ENCODE measurements around the gene PLGRKT. TPM values are rescaled to one million over a fixed set of nuclear protein-coding genes. Genes with fewer than 3 reads are reported as not detected.

Gene PLGRKT
- total RNA-seq, 1 donor from 2014 or later: 13.9 TPM

DNA sequence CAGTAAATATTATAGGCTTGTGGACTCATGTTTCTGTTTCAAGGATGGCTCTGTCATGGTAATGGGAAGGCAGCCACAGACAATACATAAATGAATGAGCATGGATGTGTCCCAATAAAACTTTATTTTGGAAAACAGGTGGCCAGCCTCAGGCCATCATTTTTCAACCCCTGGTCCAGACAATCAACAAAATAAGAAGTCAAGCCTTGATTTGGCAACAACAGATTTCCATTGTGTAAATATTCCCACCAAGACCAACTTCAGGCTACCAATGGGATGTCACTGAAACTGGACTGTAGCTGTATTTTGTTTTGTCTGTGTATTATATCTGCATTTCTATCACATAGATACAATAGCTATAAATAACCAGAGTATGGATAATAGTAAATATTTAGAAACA is 77.4 kb downstream of the PLGRKT start:
- Mint-ChIP-seq H3K4me1 (ENCODE audit: unreplicated experiment) (peaks cover 5% of the 10 kb centered on the region), H3K36me3 (ENCODE audit: unreplicated experiment) (peaks cover 3% of the 10 kb centered on the region), H3K4me3 (ENCODE audit: unreplicated experiment) (no peak overlapping the region), H3K9me3 (ENCODE audit: unreplicated experiment) (peaks cover 12% of the 10 kb centered on the region), H3K27ac (ENCODE audit: unreplicated experiment) (no peak overlapping the region), H3K27me3 (ENCODE audit: unreplicated experiment) (no peaks in the 10 kb centered on the region)
- DNase-seq (ENCODE audit: extremely low spot score, unreplicated experiment): no peak
- TF ChIP-seq CTCF (IDR thresholded peaks at IDR 0.05): no peak

GRCh38 chr9:5357431-5358105 is 80.2 kb downstream of the PLGRKT start:
- Mint-ChIP-seq H3K9me3 (ENCODE audit: unreplicated experiment) (peaks cover 12% of the 10 kb centered on the region), H3K4me1 (ENCODE audit: unreplicated experiment) (peaks cover 5% of the 10 kb centered on the region), H3K36me3 (ENCODE audit: unreplicated experiment) (peaks cover 3% of the 10 kb centered on the region), H3K4me3 (ENCODE audit: unreplicated experiment) (no peak overlapping the region), H3K27ac (ENCODE audit: unreplicated experiment) (no peak overlapping the region), H3K27me3 (ENCODE audit: unreplicated experiment) (peaks cover 4% of the 10 kb centered on the region)
- DNase-seq (ENCODE audit: extremely low spot score, unreplicated experiment): no peak
- no peak for TF ChIP-seq CTCF (IDR thresholded peaks at IDR 0.05)

GRCh38 chr9:5355817-5356216 is 81.9 kb downstream of the PLGRKT start:
- DNase-seq (ENCODE audit: extremely low spot score, unreplicated experiment): no peak
- Mint-ChIP-seq H3K4me1 (ENCODE audit: unreplicated experiment) (no peaks in the 10 kb centered on the region), H3K27me3 (ENCODE audit: unreplicated experiment) (peaks cover 9% of the 10 kb centered on the region), H3K36me3 (ENCODE audit: unreplicated experiment) (peaks cover 3% of the 10 kb centered on the region), H3K27ac (ENCODE audit: unreplicated experiment) (no peak overlapping the region), H3K4me3 (ENCODE audit: unreplicated experiment) (no peak overlapping the region), H3K9me3 (ENCODE audit: unreplicated experiment) (peaks cover 12% of the 10 kb centered on the region)
- TF ChIP-seq CTCF (IDR thresholded peaks at IDR 0.05): no peak

GRCh38 chr9:5355226-5355625 is 82.5 kb downstream of the PLGRKT start:
- TF ChIP-seq CTCF (IDR thresholded peaks at IDR 0.05): no peak
- Mint-ChIP-seq H3K4me1 (ENCODE audit: unreplicated experiment) (no peaks in the 10 kb centered on the region), H3K36me3 (ENCODE audit: unreplicated experiment) (peaks cover 3% of the 10 kb centered on the region)

GRCh38 chr9:5354184-5354583 is 83.5 kb downstream of the PLGRKT start:
- peaks cover 17% of the 10 kb centered on the region for H3K9me3 Mint-ChIP-seq (ENCODE audit: unreplicated experiment)
- no peak for TF ChIP-seq CTCF (IDR thresholded peaks at IDR 0.05)
- H3K4me3 Mint-ChIP-seq (ENCODE audit: unreplicated experiment): no peak overlapping the region
- H3K36me3 Mint-ChIP-seq (ENCODE audit: unreplicated experiment): peaks cover 3% of the 10 kb centered on the region
- no peak overlapping the region for H3K27ac Mint-ChIP-seq (ENCODE audit: unreplicated experiment)
- H3K4me1 Mint-ChIP-seq (ENCODE audit: unreplicated experiment): no peaks in the 10 kb centered on the region
- peaks cover 11% of the 10 kb centered on the region for H3K27me3 Mint-ChIP-seq (ENCODE audit: unreplicated experiment)
- no peak for DNase-seq (ENCODE audit: extremely low spot score, unreplicated experiment)

More at GRCh38 chr9:5355226-5355625, 82.5 kb downstream of the PLGRKT start:
- Mint-ChIP-seq H3K27me3 (ENCODE audit: unreplicated experiment) (peaks cover 9% of the 10 kb centered on the region), H3K4me3 (ENCODE audit: unreplicated experiment) (no peak overlapping the region), H3K27ac (ENCODE audit: unreplicated experiment) (no peak overlapping the region), H3K9me3 (ENCODE audit: unreplicated experiment) (peaks cover 12% of the 10 kb centered on the region)
- no peak for DNase-seq (ENCODE audit: extremely low spot score, unreplicated experiment)
